K562 (cell line): Measurements from ENCODE around the gene ENG. TPM values are rescaled to one million over a fixed set of nuclear protein-coding genes. Genes with fewer than 3 reads are reported as not detected.

Experiments used
- BRD9 ChIP-seq: fragments of 450-650 bp; IDR thresholded peaks from 2 replicates; pipeline ENCODE4 v1.6.1; 2018; ENCODE audit warnings: low read depth; ENCODE audit not compliant: partially characterized antibody
- CBX5 ChIP-seq: IDR thresholded peaks from 2 replicates; pipeline ENCODE4 v1.6.1; 2014; ENCODE audit warnings: low read depth, borderline replicate concordance
- EP400 ChIP-seq: fragments of 450-650 bp; IDR thresholded peaks from 2 replicates; pipeline ENCODE4 v1.6.1; 2017; ENCODE audit warnings: antibody characterized with exemption, mild to moderate bottlenecking, moderate library complexity
- FOSL1 ChIP-seq: fragments of 200-800 bp; sonication (Bioruptor generic); conservative IDR thresholded peaks from 2 replicates; pipeline ENCODE4 v1.6.1; 2016; ENCODE audit warnings: missing genetic modification characterization, missing compliant biosample characterization
- HDAC6 ChIP-seq: IDR thresholded peaks from 2 replicates; pipeline ENCODE4 v1.6.1; 2012; ENCODE audit warnings: low read depth, mild to moderate bottlenecking, control low read depth, inconsistent platforms, low read length, moderate library complexity
- HLTF ChIP-seq: fragments of 450-650 bp; IDR thresholded peaks from 2 replicates; pipeline ENCODE4 v1.6.1; 2016
- KDM1A ChIP-seq, 2 experiments: fragments of 450-650 bp; IDR thresholded peaks; 2 replicates each; pipeline ENCODE4 v1.6.1; 2016; ENCODE audit warnings: mild to moderate bottlenecking in 2 of 2
- MAFF ChIP-seq: IDR thresholded peaks from 2 replicates; pipeline ENCODE4 v1.6.1; 2012; ENCODE audit warnings: low read length, improper control_type of control experiment
- PHF21A ChIP-seq: fragments of 450-650 bp; IDR thresholded peaks from 2 replicates; pipeline ENCODE4 v1.6.1; 2017; ENCODE audit warnings: low read depth, borderline replicate concordance
- RAD21 ChIP-seq, 2 experiments: fragments of 250-450 bp in 1 of 2; fragments of 450-650 bp in 1 of 2; sonication (Bioruptor Pico) in 1 of 2; formaldehyde crosslinking in 1 of 2; IDR thresholded peaks in 1 of 2; conservative IDR thresholded peaks in 1 of 2; 2 replicates each; pipeline versions ENCODE4 v1.4.0 to v1.8.0; 2020 to 2022; ENCODE audit warnings: mild to moderate bottlenecking in 2 of 2, moderate library complexity in 1 of 2
- TRIM28 ChIP-seq: fragments of 450-650 bp; IDR thresholded peaks from 2 replicates; pipeline ENCODE4 v1.6.1; 2017
- ZBTB43 ChIP-seq: sonication (generic); formaldehyde crosslinking; IDR thresholded peaks from 2 replicates; pipeline ENCODE4 v1.8.0; 2023; ENCODE audit warnings: mild to moderate bottlenecking, missing genetic modification reagents
- ZNF140 ChIP-seq: fragments of 250-450 bp; sonication (Bioruptor Pico); IDR thresholded peaks from 2 replicates; pipeline ENCODE4 v1.8.0; 2021; ENCODE audit warnings: moderate library complexity, mild to moderate bottlenecking, inconsistent platforms
- ZNF263 ChIP-seq: sonication (generic); formaldehyde crosslinking; IDR thresholded peaks from 2 replicates; pipeline ENCODE4 v1.8.0; 2022; ENCODE audit warnings: mild to moderate bottlenecking, missing genetic modification reagents, borderline replicate concordance
- ZNF280A ChIP-seq: fragments of 450-650 bp; IDR thresholded peaks from 2 replicates; pipeline ENCODE4 v1.6.1; 2018; ENCODE audit warnings: mild to moderate bottlenecking, low read depth; ENCODE audit not compliant: partially characterized antibody
- polyA plus RNA-seq, 8 experiments: library from polyadenylated mRNA; depleted of rRNA in 4 of 8; stranded (reverse) in 5 of 8; unstranded in 3 of 8; fragments of >200 nt; fragmentation: Nextera tagmentation in 2 of 8; fragmentation: Illumina TruSeq in 1 of 8; extraction: Ambion mirVana in 2 of 8; extraction: Trizol in 1 of 8; gene quantifications; 2 replicates each; pipeline versions ENCODE4 v1.2.1 to v1.2.3, GENCODE V29; 2011 to 2014; ENCODE audit warnings: inconsistent platforms in 1 of 8, missing spikeins in 1 of 8
- total RNA-seq, 7 experiments: library from RNA; depleted of rRNA in 6 of 7; stranded (reverse); fragments of >200 nt in 6 of 7; fragmentation: Illumina TruSeq in 2 of 7; extraction: Trizol in 2 of 7; gene quantifications; 2 replicates each; pipeline versions ENCODE4 v1.2.1 to v1.2.3, GENCODE V29; 2011 to 2021; ENCODE audit warnings: low replicate concordance in 1 of 7
- TF ChIP-seq, protein P1 (sequence below): fragments of 250-450 bp; sonication (Bioruptor Pico); IDR thresholded peaks from 2 replicates; pipeline ENCODE4 v1.9.0; 2021; ENCODE audit warnings: mild to moderate bottlenecking, inconsistent platforms
- TF ChIP-seq, protein P2 (sequence below): fragments of 450-650 bp; conservative IDR thresholded peaks from 2 replicates; pipeline ENCODE4 v1.6.1; 2016; ENCODE audit warnings: missing genetic modification characterization, low read depth, mild to moderate bottlenecking, missing compliant biosample characterization, moderate library complexity
- TF ChIP-seq, protein P3 (sequence below): sonication (generic); formaldehyde crosslinking; IDR thresholded peaks from 2 replicates; pipeline ENCODE4 v1.8.0; 2022; ENCODE audit warnings: missing genetic modification reagents, mild to moderate bottlenecking, moderate library complexity, borderline replicate concordance

Gene ENG
- total and polyA plus RNA-seq, 9 of the 15 experiments (the other 6 are each of a cell fraction or from before 2014, with no cell fraction given) = 0.04 to 0.40 (median 0.14) TPM; not detected in 1

- TF ChIP-seq RAD21 (CRISPR knock-in tag; conservative IDR thresholded peaks at IDR 0.05 in 1 of 2, IDR thresholded peaks at IDR 0.05 in 1 of 2) (no peak), HLTF (no peak), ZBTB43 (no peak), PHF21A (no peak), ZNF280A (no peak), KDM1A (IDR thresholded peaks at IDR 0.05) (no peak), FOSL1 (tag) (no peak), EP400 (no peak), TRIM28 (no peak), CBX5 (no peak), ZNF140 (CRISPR knock-in tag) (no peak), ZNF263 (no peak), BRD9 (no peak), MAFF (no peak), HDAC6 (no peak)
- TF ChIP-seq, protein P1, sequence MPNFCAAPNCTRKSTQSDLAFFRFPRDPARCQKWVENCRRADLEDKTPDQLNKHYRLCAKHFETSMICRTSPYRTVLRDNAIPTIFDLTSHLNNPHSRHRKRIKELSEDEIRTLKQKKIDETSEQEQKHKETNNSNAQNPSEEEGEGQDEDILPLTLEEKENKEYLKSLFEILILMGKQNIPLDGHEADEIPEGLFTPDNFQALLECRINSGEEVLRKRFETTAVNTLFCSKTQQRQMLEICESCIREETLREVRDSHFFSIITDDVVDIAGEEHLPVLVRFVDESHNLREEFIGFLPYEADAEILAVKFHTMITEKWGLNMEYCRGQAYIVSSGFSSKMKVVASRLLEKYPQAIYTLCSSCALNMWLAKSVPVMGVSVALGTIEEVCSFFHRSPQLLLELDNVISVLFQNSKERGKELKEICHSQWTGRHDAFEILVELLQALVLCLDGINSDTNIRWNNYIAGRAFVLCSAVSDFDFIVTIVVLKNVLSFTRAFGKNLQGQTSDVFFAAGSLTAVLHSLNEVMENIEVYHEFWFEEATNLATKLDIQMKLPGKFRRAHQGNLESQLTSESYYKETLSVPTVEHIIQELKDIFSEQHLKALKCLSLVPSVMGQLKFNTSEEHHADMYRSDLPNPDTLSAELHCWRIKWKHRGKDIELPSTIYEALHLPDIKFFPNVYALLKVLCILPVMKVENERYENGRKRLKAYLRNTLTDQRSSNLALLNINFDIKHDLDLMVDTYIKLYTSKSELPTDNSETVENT (CRISPR knock-in tag) = 0 out of 2 replicates have a peak, but pooled peaks have one; percentile 26
- TF ChIP-seq, protein P2, sequence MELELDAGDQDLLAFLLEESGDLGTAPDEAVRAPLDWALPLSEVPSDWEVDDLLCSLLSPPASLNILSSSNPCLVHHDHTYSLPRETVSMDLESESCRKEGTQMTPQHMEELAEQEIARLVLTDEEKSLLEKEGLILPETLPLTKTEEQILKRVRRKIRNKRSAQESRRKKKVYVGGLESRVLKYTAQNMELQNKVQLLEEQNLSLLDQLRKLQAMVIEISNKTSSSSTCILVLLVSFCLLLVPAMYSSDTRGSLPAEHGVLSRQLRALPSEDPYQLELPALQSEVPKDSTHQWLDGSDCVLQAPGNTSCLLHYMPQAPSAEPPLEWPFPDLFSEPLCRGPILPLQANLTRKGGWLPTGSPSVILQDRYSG (tag) = no peak
- TF ChIP-seq, protein P3, sequence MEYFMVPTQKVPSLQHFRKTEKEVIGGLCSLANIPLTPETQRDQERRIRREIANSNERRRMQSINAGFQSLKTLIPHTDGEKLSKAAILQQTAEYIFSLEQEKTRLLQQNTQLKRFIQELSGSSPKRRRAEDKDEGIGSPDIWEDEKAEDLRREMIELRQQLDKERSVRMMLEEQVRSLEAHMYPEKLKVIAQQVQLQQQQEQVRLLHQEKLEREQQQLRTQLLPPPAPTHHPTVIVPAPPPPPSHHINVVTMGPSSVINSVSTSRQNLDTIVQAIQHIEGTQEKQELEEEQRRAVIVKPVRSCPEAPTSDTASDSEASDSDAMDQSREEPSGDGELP (CRISPR knock-in tag) = no peak; the same call in 1 of the 2 replicates
Measured at GRCh38 chr9:127877566-127877998, 23.1 kb upstream of the ENG start, which contains the start of gene AK1 (continued).
